AG09309 (cell line): ENCODE measurements around the gene CRISP2.

Source experiments
- DNase-seq: peaks from one replicate; pipeline ENCODE4 v3.0.0-alpha.2; 2010; ENCODE audit warnings: low read depth
- H3K4me3 ChIP-seq: 2 replicates; pipeline ENCODE4 v1.5.1; 2011; ENCODE audit warnings: mild to moderate bottlenecking, low read depth, low read length, moderate library complexity; ENCODE audit not compliant: control insufficient read depth
- TF ChIP-seq, protein P1 (sequence below): IDR thresholded peaks from 2 replicates; pipeline ENCODE4 v1.5.1; 2011; ENCODE audit warnings: mild to moderate bottlenecking, low read depth, low read length, inconsistent platforms; ENCODE audit not compliant: insufficient read depth, control insufficient read depth; ENCODE audit errors: missing control alignments

Gene CRISP2

DNA sequence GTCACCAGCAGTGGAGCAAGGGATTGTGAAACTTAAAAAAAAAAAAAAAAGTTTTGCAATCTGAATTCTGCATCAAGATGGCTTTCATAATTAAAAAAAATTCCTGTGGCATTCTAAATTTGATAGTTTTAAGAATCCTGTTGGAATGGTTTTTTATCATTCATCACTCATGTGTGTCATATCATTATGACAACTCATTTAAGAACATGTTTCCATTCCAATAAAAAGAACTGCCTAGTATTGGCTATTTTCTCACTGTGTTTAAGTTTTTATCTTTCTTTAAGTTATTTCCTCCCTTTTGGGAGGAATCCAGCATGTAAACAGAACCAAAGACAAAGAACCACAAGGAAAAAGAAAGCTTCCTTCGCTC is 50.5 kb downstream of the CRISP2 start:
- DNase-seq: no peak
- TF ChIP-seq, protein P1, sequence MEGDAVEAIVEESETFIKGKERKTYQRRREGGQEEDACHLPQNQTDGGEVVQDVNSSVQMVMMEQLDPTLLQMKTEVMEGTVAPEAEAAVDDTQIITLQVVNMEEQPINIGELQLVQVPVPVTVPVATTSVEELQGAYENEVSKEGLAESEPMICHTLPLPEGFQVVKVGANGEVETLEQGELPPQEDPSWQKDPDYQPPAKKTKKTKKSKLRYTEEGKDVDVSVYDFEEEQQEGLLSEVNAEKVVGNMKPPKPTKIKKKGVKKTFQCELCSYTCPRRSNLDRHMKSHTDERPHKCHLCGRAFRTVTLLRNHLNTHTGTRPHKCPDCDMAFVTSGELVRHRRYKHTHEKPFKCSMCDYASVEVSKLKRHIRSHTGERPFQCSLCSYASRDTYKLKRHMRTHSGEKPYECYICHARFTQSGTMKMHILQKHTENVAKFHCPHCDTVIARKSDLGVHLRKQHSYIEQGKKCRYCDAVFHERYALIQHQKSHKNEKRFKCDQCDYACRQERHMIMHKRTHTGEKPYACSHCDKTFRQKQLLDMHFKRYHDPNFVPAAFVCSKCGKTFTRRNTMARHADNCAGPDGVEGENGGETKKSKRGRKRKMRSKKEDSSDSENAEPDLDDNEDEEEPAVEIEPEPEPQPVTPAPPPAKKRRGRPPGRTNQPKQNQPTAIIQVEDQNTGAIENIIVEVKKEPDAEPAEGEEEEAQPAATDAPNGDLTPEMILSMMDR: no peak
- no peak overlapping the region for H3K4me3 ChIP-seq

DNA sequence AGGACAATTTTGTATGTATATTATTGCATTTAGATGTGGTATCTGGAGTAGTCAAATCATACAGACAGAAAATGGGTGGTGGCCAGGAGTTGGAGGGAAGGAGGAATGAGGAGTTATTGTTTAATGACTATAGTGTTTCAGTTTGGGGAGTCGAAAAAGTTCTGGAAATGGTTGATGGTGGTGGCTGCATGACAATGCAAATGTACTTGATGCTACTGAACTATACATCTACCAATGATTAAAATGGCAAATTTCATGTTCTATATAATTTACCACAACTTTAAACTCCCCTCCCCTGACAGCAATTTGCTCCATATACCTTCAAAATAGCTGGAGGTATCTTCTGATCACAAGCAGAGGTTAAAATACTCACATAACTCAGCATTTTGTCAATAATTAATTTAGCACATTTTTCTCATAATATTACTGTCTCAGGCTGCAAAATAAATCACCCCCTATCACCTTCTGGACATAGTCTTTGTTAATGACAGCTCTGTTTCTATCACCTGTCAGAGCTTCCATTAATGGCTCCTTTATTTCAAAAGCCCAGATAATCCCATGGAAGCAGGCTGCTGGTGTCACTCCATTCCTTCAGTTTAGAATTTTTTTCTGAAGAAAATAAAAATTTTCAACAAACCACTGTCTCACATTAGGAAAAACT is 51.0 kb downstream of the CRISP2 start:
- no peak for DNase-seq
- TF ChIP-seq, protein P1: no peak
- H3K4me3 ChIP-seq: no peak overlapping the region

DNA sequence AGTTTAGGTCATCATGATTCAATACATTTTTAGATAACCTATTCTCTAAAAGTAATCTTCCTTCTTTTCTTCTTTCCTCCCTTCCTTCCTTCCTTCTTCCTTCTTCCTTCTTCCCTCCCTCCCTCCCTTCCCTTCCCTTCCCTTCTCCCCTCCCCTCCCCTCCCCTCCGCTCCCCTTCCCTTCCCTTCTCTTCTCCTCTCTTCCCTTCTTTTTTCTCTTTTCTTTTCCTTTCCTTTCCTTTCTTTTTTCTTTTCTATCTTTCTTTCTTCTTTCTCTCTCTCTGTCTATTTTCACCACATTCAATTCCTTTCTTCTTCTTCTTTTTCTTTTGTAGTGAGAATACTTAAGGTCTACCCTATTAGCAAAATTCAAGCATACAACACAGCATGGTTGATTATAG is 59.4 kb downstream of the CRISP2 start:
- TF ChIP-seq, protein P1: no peak
- H3K4me3 ChIP-seq: no peak overlapping the region
- no peak for DNase-seq

DNA sequence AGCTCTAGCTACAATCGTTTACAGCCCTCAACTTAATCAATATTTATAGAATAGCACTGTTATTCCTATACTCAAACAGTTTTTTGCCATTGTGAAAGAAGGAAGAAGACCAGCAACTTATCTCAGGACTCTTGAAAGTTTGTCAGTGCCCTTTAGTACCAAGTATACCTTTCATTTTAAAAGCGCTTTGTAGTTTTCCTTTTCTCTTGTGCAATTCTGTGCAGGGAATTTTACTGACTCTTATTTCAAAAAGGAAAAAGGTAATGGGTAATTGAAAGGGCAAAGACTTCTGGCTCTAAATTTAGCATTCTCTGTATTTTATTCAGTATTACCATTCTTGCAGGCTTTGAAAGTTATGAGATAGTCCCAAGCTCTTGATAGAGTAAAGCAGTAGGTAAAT is 59.9 kb downstream of the CRISP2 start:
- no peak for DNase-seq

DNA sequence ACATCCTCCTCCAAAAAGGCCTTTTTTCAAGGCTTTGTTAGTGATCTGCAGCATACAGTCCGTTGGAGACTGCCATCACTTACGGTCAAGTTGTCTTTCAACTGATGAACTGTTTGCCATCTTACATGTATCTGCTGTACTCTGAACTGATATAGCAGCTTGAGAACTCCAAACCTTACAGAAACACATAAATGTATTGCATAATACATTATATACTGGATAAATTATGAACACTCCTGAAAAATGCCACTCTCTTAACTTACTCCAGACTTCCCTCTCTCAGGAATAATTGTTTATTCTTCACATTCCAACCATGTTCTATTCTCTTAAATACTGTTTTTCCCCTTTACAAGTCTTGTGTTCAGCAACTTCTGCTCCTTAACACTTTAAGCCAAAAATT is 62.1 kb downstream of the CRISP2 start:
- TF ChIP-seq, protein P1: no peak
- no peak for DNase-seq

More for the DNA sequence above, 59.9 kb downstream of the CRISP2 start:
- TF ChIP-seq, protein P1: no peak
- no peak overlapping the region for H3K4me3 ChIP-seq

DNA sequence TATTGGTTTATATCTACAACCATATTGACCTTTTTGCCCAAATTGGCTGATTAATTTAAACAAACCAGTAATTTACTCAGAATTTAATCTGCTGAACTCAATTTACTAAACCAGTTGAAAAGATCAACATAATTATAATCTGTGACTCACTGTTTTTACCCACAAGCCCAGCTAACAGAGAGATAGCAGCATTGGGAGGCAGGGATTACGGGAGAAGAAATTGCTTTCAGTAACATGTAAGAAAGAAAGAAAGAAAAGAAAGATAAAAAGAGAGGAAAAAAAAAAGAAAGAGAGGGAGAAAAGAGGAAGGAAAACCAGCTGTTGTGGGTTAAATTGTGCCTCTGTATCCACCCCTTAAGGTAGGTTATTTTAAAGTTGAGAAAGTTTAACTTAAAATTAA is 63.4 kb downstream of the CRISP2 start:
- no peak for DNase-seq
- no peak overlapping the region for H3K4me3 ChIP-seq
- TF ChIP-seq, protein P1: no peak

More for the DNA sequence above, 62.1 kb downstream of the CRISP2 start:
- H3K4me3 ChIP-seq: no peak overlapping the region

DNA sequence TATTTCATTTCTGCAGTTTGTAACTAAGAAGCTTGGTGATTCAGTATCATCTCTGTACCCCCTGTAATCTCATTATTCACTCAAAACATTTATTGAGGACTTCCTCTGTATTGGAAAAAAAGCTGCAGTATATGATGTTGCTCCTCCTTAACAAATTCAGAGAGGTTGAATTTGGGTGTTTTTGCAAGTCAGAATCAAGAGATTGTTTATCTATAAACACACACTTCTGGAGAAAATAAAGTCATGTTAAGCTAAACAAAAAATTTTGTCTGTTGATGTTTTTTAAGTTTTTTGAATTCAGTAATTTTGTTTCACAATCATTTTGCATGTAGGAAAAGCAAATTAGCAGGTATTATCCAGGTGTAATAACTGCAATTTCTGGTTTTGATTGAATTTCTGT is 65.3 kb downstream of the CRISP2 start:
- DNase-seq: no peak
- no peak overlapping the region for H3K4me3 ChIP-seq
- TF ChIP-seq, protein P1: no peak
